H9 (cell line): ENCODE measurements around the gene CADPS2. TPM values are rescaled to one million over a fixed set of nuclear protein-coding genes. Genes with fewer than 3 reads are reported as not detected.

Experiments
- DNase-seq: peaks from one replicate; pipeline ENCODE4 v3.0.0-alpha.2; 2017
- H2AFZ ChIP-seq: one replicate; pipeline ENCODE4 v1.6.1; 2013; ENCODE audit warnings: mild to moderate bottlenecking, low read length, control low read depth, moderate library complexity
- H2AK5ac ChIP-seq: 2 replicates; pipeline ENCODE4 v1.6.1; 2013; ENCODE audit warnings: low read length, control low read depth, mixed read lengths; ENCODE audit not compliant: insufficient read length
- H2BK120ac ChIP-seq: one replicate; pipeline ENCODE4 v1.6.1; 2013; ENCODE audit warnings: low read depth, mild to moderate bottlenecking, low read length, control low read depth, inconsistent platforms; ENCODE audit not compliant: poor library complexity, severe bottlenecking
- H2BK12ac ChIP-seq: 2 replicates; pipeline ENCODE4 v1.6.1; 2013; ENCODE audit warnings: low read length, control low read depth, mixed read lengths, low read depth; ENCODE audit not compliant: insufficient read length
- H2BK15ac ChIP-seq: 2 replicates; pipeline ENCODE4 v1.6.1; 2013; ENCODE audit warnings: low read depth, low read length, control low read depth
- H2BK20ac ChIP-seq: one replicate; pipeline ENCODE4 v1.6.1; 2013; ENCODE audit warnings: low read depth, mild to moderate bottlenecking, low read length, control low read depth, inconsistent platforms; ENCODE audit not compliant: poor library complexity, severe bottlenecking
- H2BK5ac ChIP-seq: 2 replicates; pipeline ENCODE4 v1.6.1; 2013; ENCODE audit warnings: low read length, control low read depth, mixed read lengths; ENCODE audit not compliant: insufficient read length
- H3K14ac ChIP-seq: 2 replicates; pipeline ENCODE4 v1.6.1; 2013; ENCODE audit warnings: low read length, control low read depth; ENCODE audit not compliant: insufficient read depth
- H3K18ac ChIP-seq: 2 replicates; pipeline ENCODE4 v1.6.1; 2013; ENCODE audit warnings: low read depth, mild to moderate bottlenecking, mixed read lengths, low read length, control low read depth; ENCODE audit not compliant: insufficient read length
- H3K23ac ChIP-seq: 2 replicates; pipeline ENCODE4 v1.6.1; 2013; ENCODE audit warnings: low read length, control low read depth, mixed read lengths, low read depth; ENCODE audit not compliant: insufficient read length
- H3K23me2 ChIP-seq: 2 replicates; pipeline ENCODE4 v1.6.1; 2013; ENCODE audit warnings: low read depth, mild to moderate bottlenecking, mixed read lengths, low read length, control low read depth; ENCODE audit not compliant: insufficient read length, poor library complexity, severe bottlenecking
- H3K27ac ChIP-seq: 2 replicates; pipeline ENCODE4 v1.5.1; 2013; ENCODE audit warnings: low read length, control low read depth, mixed read lengths, low read depth; ENCODE audit not compliant: insufficient read length
- H3K27me3 ChIP-seq: 2 replicates; pipeline ENCODE4 v1.6.1; 2013; ENCODE audit warnings: low read length, control low read depth, inconsistent platforms; ENCODE audit not compliant: insufficient read depth
- H3K4ac ChIP-seq: 2 replicates; pipeline ENCODE4 v1.6.1; 2013; ENCODE audit warnings: low read depth, mild to moderate bottlenecking, control low read depth, inconsistent platforms, low read length, moderate library complexity
- H3K4me1 ChIP-seq: 2 replicates; pipeline ENCODE4 v1.6.1; 2013; ENCODE audit warnings: low read length, control low read depth, inconsistent platforms; ENCODE audit not compliant: insufficient read depth
- H3K4me2 ChIP-seq: 2 replicates; pipeline ENCODE4 v1.6.1; 2013; ENCODE audit warnings: low read length, control low read depth, mixed read lengths; ENCODE audit not compliant: insufficient read length, insufficient read depth
- H3K56ac ChIP-seq: 2 replicates; pipeline ENCODE4 v1.6.1; 2013; ENCODE audit warnings: low read depth, mild to moderate bottlenecking, mixed read lengths, low read length, control low read depth; ENCODE audit not compliant: insufficient read length
- H3K79me1 ChIP-seq: 2 replicates; pipeline ENCODE4 v1.6.1; 2013; ENCODE audit warnings: low read depth, mild to moderate bottlenecking, moderate library complexity, low read length, control low read depth, inconsistent platforms; ENCODE audit not compliant: insufficient read depth, poor library complexity, severe bottlenecking
- H3K79me2 ChIP-seq: 2 replicates; pipeline ENCODE4 v1.6.1; 2013; ENCODE audit warnings: low read length, control low read depth, inconsistent platforms; ENCODE audit not compliant: insufficient read depth
- H3K9ac ChIP-seq: 2 replicates; pipeline ENCODE4 v1.6.1; 2013; ENCODE audit warnings: low read length, control low read depth, mixed read lengths; ENCODE audit not compliant: insufficient read length; ENCODE audit errors: extremely low read depth
- H3K9me3 ChIP-seq: one replicate; pipeline ENCODE4 v1.6.1; 2013; ENCODE audit warnings: low read depth, low read length, inconsistent platforms; ENCODE audit not compliant: control insufficient read depth
- H3T11ph ChIP-seq: one replicate; pipeline ENCODE4 v1.6.1; 2013; ENCODE audit warnings: mild to moderate bottlenecking, low read length, control low read depth, inconsistent platforms
- H4K20me1 ChIP-seq: one replicate; pipeline ENCODE4 v1.6.1; 2013; ENCODE audit not compliant: control insufficient read depth, insufficient read length, insufficient read depth
- H4K5ac ChIP-seq: 2 replicates; pipeline ENCODE4 v1.6.1; 2013; ENCODE audit warnings: low read depth, mild to moderate bottlenecking, mixed read lengths, low read length, control low read depth; ENCODE audit not compliant: insufficient read length
- H4K8ac ChIP-seq: replicated peaks from 2 replicates; pipeline ENCODE4 v1.6.1; 2013; ENCODE audit warnings: low read length, control low read depth, mixed read lengths, low read depth; ENCODE audit not compliant: insufficient read length
- H4K91ac ChIP-seq: 2 replicates; pipeline ENCODE4 v1.6.1; 2013; ENCODE audit warnings: low read depth, mild to moderate bottlenecking, moderate library complexity, mixed read lengths, low read length, control low read depth; ENCODE audit not compliant: insufficient read length
- H3K27ac Mint-ChIP-seq, 3 experiments: 2 replicates in 2 of 3; 3 replicates in 1 of 3; pipeline ENCODE4 v1.8.0; 2020 to 2021; ENCODE audit warnings: mixed read lengths in 3 of 3, mild to moderate bottlenecking in 1 of 3, moderate library complexity in 1 of 3
- H3K27me3 Mint-ChIP-seq: 2 replicates; pipeline ENCODE4 v1.8.0; 2021; ENCODE audit warnings: low read depth, mild to moderate bottlenecking, moderate library complexity, mixed read lengths
- H3K36me3 Mint-ChIP-seq, 3 experiments: 2 replicates in 2 of 3; 3 replicates in 1 of 3; pipeline ENCODE4 v1.8.0; 2020 to 2021; ENCODE audit warnings: low read depth in 3 of 3, mixed read lengths in 3 of 3; ENCODE audit not compliant: insufficient read depth in 1 of 3
- H3K4me1 Mint-ChIP-seq, 2 experiments: 2 replicates each; pipeline ENCODE4 v1.8.0; 2020; ENCODE audit warnings: mixed read lengths in 2 of 2
- H3K4me3 Mint-ChIP-seq, 2 experiments: 2 replicates in 1 of 2; 3 replicates in 1 of 2; pipeline ENCODE4 v1.8.0; 2020 to 2021; ENCODE audit warnings: mild to moderate bottlenecking in 2 of 2, mixed read lengths in 2 of 2, moderate library complexity in 1 of 2
- H3K9me3 Mint-ChIP-seq, 2 experiments: 2 replicates in 1 of 2; 3 replicates in 1 of 2; pipeline ENCODE4 v1.8.0; 2020; ENCODE audit warnings: mild to moderate bottlenecking in 2 of 2, mixed read lengths in 2 of 2, moderate library complexity in 1 of 2
- WGBS: extraction: QIAGEN DNeasy Blood & Tissue Kit; methylation state at CpG from one replicate; pipeline ENCODE4 v1.1.7; 2013; ENCODE audit warnings: missing lambda C conversion rate, low lambda C conversion rate, mixed read lengths; ENCODE audit not compliant: insufficient read length; ENCODE audit errors: extremely low coverage; 5-methylcytosine and 5-hydroxymethylcytosine counted together
- total RNA-seq: library from RNA; stranded (reverse); gene quantifications from 2 replicates; pipeline ENCODE4 v1.2.1, GENCODE V29; 2021
- TF ChIP-seq, protein P1 (sequence below): fragments of 200-600 bp; sonication (generic); conservative IDR thresholded peaks from 3 replicates; pipeline ENCODE4 v1.8.0; 2021; ENCODE audit warnings: antibody characterized with exemption, mild to moderate bottlenecking

The CADPS2 gene
- total RNA-seq, 1 experiment from 2014 or later: 7.1 TPM

DNA sequence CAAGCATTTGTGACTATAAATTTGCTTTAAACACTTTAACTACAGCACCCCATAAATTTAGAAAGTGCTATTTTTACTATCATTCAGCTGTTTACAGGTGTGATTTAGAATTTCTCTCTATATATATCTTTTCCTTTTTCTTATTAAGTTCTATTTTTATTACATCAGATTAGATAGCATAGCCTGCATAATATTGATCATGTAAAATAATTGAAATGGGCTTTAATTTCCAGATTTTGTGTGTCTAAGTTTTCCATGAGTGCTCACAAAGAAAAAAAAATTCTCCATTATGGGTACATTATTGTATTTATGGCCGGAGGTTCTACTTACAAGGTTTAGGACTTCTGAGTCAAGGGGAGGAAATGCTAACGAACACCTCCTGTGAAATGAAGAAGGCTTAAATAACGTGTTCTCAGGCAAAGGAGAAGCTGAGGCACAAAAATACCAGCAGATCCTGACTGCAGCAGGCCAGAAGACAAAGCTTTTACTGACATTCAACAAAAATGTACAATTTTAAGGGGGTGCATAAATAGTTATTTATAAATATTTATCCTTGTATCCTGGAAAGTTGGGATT is 301.5 kb downstream of the CADPS2 start:
- H3T11ph ChIP-seq: no peak overlapping the region
- peak overlapping the region; percentile 2 to 35 (median 33); a peak in 3 of 7 replicates for H3K27ac Mint-ChIP-seq
- H3K18ac ChIP-seq: no peak overlapping the region
- H2BK20ac ChIP-seq: no peak overlapping the region
- no peak for DNase-seq
- no peak overlapping the region for H4K91ac ChIP-seq
- H3K4me2 ChIP-seq: no peak overlapping the region
- no peak overlapping the region for H2AFZ ChIP-seq
- H3K27me3 ChIP-seq: no peaks in the 10 kb centered on the region
- H3K4ac ChIP-seq: no peak overlapping the region
- H3K56ac ChIP-seq: no peak overlapping the region
- peaks cover 8 to 13% of the 10 kb centered on the region in 2 experiments for H3K4me1 Mint-ChIP-seq
- no peak overlapping the region for H3K23ac ChIP-seq
- no peak overlapping the region for H3K14ac ChIP-seq
- no peaks in the 10 kb centered on the region for H3K79me2 ChIP-seq
- H3K9ac ChIP-seq: no peak overlapping the region
- H3K9me3 ChIP-seq: no peaks in the 10 kb centered on the region
- H2BK5ac ChIP-seq: no peak overlapping the region
- H2BK15ac ChIP-seq: no peak overlapping the region
- H2BK120ac ChIP-seq: no peak overlapping the region
- no peaks in the 10 kb centered on the region for H3K79me1 ChIP-seq
- no peaks in the 10 kb centered on the region for H3K23me2 ChIP-seq
- H2BK12ac ChIP-seq: no peak overlapping the region
- H4K5ac ChIP-seq: no peak overlapping the region
- WGBS: no CpG with 5 or more reads among the region's 3 CpGs
- H2AK5ac ChIP-seq: no peak overlapping the region
- no peak overlapping the region; a peak in 1 of 5 replicates for H3K4me3 Mint-ChIP-seq
- no peaks in the 10 kb centered on the region; a peak in 1 of 7 replicates for H3K36me3 Mint-ChIP-seq
- no peaks in the 10 kb centered on the region for H3K27me3 Mint-ChIP-seq
- H4K8ac ChIP-seq: no peak overlapping the region
- H3K27ac ChIP-seq: no peak overlapping the region
- TF ChIP-seq, protein P1, sequence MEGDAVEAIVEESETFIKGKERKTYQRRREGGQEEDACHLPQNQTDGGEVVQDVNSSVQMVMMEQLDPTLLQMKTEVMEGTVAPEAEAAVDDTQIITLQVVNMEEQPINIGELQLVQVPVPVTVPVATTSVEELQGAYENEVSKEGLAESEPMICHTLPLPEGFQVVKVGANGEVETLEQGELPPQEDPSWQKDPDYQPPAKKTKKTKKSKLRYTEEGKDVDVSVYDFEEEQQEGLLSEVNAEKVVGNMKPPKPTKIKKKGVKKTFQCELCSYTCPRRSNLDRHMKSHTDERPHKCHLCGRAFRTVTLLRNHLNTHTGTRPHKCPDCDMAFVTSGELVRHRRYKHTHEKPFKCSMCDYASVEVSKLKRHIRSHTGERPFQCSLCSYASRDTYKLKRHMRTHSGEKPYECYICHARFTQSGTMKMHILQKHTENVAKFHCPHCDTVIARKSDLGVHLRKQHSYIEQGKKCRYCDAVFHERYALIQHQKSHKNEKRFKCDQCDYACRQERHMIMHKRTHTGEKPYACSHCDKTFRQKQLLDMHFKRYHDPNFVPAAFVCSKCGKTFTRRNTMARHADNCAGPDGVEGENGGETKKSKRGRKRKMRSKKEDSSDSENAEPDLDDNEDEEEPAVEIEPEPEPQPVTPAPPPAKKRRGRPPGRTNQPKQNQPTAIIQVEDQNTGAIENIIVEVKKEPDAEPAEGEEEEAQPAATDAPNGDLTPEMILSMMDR: no peak
- H3K9me3 Mint-ChIP-seq: no peaks in the 10 kb centered on the region; a peak in 1 of 5 replicates
- H4K20me1 ChIP-seq: no peaks in the 10 kb centered on the region
- H3K4me1 ChIP-seq: no peaks in the 10 kb centered on the region; the same call in 1 of the 2 replicates
